Anterior cingulate cortex (tissue), 58 donors: ENCODE measurements around the gene TAP2.

Source experiments
- DNase-seq, 58 donors: peaks; one replicate each; lab custom pipeline; 2025; lab: John Stamatoyannopoulos, UW

The TAP2 gene

DNA sequence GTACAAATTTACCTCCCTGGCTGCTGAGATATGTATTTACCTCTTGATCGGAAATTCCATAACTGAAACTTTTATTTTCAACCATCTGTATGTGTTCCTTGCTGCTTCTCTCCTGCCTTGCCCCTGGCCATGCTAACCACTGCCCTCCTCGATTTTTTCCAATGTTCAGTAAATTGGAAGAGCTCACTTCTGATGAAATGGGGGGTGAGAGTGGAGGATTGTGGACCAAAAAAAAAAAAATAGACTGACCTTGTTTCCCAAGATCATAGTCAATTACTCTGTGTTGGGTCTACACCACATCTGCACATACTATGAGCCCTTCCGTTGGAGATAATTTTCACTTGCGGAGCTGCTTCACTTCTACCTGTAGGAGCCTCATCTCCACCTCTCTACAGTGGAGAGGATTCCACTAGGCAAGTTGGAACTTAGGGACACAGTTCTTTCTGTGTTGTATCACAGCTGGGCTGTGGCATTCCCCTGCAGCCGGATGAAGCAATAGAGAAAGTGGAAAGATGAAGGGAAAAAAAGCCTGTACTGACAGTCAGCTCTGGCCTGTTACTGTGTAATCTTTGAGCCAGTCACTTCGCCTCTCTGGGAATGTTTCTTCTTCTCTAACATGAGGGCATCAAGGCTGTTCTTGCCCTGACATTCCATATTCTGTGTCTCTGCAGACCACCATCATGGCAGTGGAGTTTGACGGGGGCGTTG, 17.1 kb upstream of the TAP2 start:
- no peak for DNase-seq

DNA sequence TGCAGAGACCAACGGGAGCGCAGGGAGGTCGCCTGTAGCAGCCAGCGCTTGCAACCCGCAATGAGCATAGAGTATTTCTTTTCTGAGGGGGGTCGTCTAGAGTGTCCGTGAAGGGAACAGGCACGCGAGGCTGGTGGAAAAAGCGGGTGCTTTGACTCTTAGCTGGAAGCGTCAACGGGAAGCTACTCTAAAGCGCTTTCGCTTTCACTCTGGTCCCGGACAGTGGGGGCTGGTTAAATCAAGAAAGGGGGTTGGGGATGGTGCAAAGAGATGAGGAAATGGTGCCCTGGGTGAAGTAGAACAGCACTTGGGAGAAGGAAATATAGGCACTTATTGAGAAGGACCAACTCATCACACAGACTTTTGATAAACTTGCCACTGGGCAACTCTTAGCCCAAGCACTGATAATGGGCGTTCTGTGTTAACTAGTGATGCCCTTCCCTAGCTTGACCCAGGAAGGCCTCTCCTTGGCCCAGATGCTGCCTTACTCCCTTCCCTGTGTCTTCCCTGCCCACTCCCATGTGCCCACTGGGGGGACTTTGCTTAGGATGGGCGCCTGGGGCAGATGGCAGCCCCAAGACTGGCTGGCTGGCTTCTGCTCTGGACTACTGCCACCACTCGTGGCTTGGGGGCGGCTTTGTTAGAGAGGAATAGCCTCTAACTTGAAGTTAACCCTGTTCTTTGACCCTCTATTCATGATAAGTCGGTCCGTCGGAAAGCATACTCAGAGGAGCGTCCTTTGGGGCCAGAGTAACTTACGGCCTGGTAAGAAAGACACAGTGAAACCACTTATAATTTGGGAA, 16.0 kb upstream of the TAP2 start:
- peak in 24 of 58 donors; percentile 11 to 78 (median 55) for DNase-seq

GRCh38 chr6:32853541-32854375, 15.2 kb upstream of the TAP2 start, which contains the start of the genes PSMB9 and TAP1:
Gene PSMB9, plus strand, starts transcription at chr6:32854192. Its CDS starts 38 bp downstream, at chr6:32854230.
Gene TAP1, minus strand, starts transcription at chr6:32853704. Its CDS starts 68 bp downstream, at chr6:32853636.
- peak; percentile 63 to 98 (median 93) for DNase-seq

DNA sequence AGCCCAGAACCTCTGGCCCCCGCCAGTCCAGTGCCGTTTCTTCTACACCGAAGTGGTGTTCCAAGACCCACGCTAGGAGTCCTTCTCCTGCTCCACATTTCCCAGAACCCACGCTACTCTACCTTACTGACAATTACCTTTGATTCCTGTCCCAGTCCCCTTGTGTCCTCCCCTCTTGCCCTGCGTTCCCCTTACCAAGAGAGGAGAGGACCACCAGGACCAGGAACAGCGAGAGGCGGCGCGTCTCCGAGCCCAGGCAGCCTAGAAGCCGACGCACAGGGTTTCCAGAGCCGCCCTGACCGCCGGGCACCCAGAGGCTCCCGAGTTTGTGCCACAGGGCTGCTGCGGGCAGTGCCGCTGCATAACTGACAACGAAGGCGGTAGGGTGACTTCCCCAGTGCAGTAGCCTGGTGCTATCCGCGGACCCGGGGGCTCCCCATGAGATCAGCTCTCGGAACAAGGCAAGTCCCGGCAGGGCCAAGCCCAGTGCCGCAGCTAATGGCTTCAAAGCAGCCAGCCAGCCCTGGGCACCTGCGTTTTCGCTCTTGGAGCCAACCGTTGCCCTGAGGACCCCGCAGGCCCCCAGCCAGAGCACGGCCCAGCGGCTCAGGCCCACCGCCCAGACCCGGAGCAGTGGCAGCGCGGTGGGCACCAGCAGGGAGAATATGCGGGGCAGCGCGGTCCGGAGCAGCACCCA, 14.5 kb upstream of the TAP2 start:
- peak in 43 of 58 donors; percentile 14 to 74 (median 56) for DNase-seq

DNA sequence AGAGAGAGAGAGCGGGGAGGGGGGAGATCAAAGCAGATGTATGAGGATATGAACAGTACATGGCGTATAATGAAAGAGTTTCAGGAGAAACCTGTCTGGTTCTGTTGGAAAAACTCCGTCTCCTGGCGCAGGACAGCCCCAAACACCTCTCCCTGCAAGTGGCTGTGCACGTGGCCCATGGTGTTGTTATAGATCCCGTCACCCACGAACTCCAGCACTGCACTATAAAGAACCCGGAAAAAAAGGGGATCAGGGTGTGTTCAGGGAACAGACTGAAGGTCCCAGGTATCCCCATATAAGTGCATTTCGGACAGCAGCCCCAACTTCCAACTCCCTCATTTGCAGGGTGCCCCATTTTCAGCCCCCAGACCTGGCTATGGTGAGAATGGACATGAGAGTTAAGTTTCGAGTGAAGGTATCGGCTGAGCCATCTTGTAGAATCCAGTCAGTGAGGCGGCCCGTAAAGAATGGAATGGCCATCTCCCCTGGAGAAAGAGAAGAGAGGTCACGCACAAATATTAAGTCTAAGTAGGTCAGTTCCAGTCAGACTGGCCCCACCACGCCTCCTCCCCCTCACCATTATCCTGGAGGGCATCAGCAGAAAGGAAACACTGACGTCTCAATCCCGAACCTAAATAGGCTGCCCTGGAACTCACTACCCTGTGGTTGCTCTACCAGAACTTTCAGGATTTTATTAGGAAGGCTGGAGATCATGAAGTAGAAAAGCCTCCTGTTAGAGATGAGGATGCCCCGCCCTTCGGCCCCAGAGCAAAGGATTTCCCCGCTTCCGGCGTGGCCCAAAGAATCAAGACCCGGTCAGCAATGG, 13.7 kb upstream of the TAP2 start:
- DNase-seq, result peak in 2 of 58 donors; percentile 5 to 29

GRCh38 chr6:32851025-32851424, 12.5 kb upstream of the TAP2 start:
- DNase-seq, result no peak

GRCh38 chr6:32849126-32849525, 10.6 kb upstream of the TAP2 start:
- no peak for DNase-seq

DNA sequence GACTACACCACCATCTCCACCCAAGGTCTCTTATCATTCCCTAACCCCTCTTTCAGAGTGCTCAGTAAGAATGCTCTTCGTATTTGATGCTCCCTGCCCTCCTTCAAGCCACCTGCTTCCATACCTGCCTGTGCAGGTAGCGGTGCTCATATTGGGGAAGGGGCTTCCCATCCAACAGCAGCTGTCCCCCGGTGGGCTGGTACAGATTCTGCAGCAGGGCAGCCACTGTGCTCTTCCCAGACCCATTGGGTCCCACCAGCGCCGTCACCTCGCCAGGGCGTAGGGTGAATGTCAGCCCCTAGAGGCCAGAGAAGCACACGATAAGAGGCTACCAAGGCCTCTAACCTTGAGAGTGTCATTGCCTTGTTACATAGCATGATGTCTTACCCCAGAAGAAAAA, 9.3 kb upstream of the TAP2 start:
- no peak for DNase-seq

DNA sequence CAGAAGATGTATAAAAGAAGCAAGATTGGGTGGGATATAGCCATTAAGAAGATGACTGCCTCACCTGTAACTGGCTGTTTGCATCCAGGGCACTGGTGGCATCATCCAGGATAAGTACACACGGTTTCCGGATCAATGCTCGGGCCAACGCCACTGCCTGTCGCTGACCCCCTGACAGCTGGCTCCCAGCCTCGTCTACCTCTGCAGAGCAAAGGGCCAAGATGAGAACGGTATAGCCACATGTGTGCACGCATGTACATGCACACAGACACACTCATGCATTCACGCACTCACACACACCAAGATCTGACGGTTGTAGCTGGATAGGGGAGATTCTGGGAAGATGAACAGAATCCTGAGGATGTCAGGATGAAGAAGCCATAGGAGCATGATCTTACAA, 8.5 kb upstream of the TAP2 start:
- DNase-seq, result no peak

DNA sequence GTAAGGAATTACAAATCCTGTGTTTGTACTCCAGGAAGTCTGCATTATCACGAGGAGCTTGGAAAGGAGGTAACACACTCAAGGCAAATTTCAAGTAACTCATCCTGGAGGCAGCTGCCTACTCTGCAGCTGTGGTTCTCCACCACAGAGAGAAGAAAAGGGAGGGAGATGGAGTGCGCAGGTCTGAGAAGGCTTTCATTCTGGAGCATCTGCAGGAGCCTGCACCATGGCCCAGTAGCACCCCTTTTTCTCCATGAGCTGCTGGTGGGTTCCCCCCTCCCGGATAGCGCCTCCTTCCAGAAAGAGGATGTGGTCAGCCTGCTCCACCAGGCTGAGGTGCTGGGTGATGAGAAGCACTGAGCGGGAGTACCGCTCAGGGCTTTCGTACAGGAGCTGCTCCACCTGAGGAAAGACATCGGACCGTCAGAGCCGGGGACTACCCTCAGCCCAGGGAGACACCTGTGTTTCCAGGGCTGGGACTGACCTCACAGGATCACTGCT, 6.9 kb upstream of the TAP2 start:
- DNase-seq, result peak in 12 of 58 donors; percentile 1 to 48 (median 9)

GRCh38 chr6:32844839-32845383, 6.4 kb upstream of the TAP2 start:
- no peak for DNase-seq

DNA sequence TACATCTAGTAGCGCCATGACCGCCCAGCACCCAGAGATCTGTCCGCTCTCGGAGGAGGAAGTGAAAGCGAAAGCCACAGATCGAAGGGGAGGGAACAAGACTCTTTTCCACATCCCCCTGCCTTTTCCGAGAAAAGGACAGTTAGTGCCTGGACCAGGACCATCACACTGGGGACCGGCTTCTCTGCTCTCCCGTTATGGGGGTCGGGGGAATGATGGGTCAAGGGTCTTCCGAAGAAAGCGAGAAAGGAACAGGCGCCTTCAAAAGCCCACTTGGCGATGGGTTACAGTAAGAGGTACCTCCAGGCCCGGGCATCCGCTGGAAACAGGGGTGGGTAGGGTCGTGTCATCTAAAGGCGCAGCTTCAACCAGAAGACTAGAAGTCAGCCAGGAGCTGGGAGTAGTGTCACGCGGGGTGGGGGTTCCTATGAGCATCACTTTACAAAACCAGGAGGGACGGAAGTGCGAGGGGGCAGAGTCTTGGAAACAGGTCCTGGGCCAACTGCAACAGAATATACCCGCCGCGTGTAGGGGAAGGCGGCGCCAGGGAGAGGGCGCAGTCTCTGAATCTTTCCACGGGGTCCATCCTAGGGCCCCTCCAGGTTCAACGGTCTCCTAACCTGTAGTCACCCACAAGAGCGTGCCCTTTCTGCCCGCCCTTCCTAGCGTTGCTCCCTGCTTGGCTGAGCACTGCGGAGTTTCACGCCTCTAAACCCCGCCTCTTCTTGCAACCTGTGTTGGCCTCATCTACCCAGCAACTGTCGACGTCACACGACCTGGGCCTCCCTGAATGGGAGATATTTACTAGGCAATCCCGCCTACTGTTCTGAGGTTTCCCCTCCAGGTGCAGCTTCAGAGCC, 5.7 kb upstream of the TAP2 start, which contains the start of gene PSMB8:
PSMB8 (minus strand) TSS at position 69 of the 860 bp plus-strand sequence; CDS start at position 18, 51 bp downstream.
- DNase-seq, result peak; percentile 14 to 96 (median 85)

DNA sequence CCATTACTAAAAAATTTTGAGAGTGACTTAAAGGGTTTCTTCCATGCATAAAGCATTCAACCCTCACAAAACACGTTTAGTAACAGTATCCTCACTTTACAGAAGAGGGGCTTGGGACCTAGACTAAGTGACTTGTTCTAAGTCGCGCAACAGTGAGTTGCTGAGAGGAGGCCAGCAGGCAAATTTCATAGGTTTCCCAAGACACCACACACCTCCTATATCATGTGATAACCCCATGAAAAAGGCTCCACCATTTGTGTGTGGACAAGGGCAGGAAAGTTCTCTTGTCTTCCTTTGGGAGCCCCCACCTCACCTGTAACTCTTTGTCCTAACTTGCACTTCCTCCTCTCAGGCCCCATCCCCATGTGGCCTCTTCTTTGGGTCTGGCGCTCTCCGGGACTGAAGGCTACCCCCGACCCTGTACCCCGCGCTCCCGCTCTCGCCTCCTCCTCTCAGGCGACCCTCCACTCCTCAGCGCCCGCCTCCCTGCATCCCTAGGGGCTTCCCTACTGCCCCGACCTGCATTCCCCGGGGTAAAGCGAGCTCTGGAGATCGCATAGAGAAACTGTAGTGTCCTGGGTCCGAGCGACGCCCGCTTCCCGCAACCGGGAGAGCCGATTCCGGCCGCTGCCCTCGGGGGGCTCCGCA, 4.9 kb upstream of the TAP2 start:
- DNase-seq, result peak in 3 of 58 donors; percentile 14 to 49 (median 30)

DNA sequence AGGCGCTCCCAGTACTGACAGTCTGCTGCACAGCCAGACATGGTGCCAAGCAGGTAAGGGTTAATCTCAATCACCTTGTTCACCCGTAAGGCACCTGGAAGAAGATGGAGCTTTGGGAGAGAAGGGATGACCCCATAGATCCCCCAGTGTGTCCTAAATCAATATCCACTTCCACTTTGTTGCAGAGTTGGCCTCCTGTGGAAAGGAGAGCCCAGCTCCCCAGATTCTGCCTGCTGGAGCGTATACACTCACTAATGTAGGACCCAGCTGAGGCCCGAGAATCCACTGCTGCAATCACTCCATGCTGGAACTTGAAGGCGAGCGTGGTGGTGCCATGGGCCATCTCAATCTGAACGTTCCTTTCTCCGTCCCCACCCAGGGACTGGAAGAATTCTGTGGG, 4.2 kb upstream of the TAP2 start:
- no peak for DNase-seq

GRCh38 chr6:32842021-32842650, 3.6 kb upstream of the TAP2 start:
- no peak for DNase-seq

- no peak for DNase-seq
Observed at GRCh38 chr6:32840604-32841246, 2.2 kb upstream of the TAP2 start.
